ENCODE measurements around the gene PARP12. TPM values are rescaled to one million over a fixed set of nuclear protein-coding genes. Genes with fewer than 3 reads are reported as not detected.

PARP12 gene
- total RNA-seq, 2 donors from 2014 or later: 21.9 to 46.4 TPM

- no peak for DNase-seq (ENCODE audit: low spot score)
- H3K9me3 ChIP-seq: no peaks in the 10 kb centered on the region
- no peak overlapping the region for H3K27ac ChIP-seq
- no peak overlapping the region for H3K4me3 ChIP-seq
- TF ChIP-seq POLR2AphosphoS5 (IDR thresholded peaks at IDR 0.05) (no peak), CTCF (IDR thresholded peaks at IDR 0.05) (no peak), POLR2A (IDR thresholded peaks at IDR 0.05) (no peak)
- H3K27me3 ChIP-seq (replicated peaks; ENCODE audit: insufficient read depth): no peaks in the 10 kb centered on the region
- intact Hi-C loops (cut with DNase I): no loop called here
- H3K36me3 ChIP-seq: no peaks in the 10 kb centered on the region
- H3K4me1 ChIP-seq (replicated peaks): no peaks in the 10 kb centered on the region
- 82% methylated on average over 9 of the region's 9 CpGs for WGBS
Measured at GRCh38 chr7:139982927-139983920, 79.5 kb downstream of the PARP12 start.

- H3K27ac ChIP-seq: no peak overlapping the region
- H3K4me3 ChIP-seq: no peak overlapping the region
- no peak for TF ChIP-seq POLR2AphosphoS5 (IDR thresholded peaks at IDR 0.05)
- TF ChIP-seq POLR2A (IDR thresholded peaks at IDR 0.05): no peak
- no peak for TF ChIP-seq CTCF (IDR thresholded peaks at IDR 0.05)
- H3K9me3 ChIP-seq: no peaks in the 10 kb centered on the region
- DNase-seq (ENCODE audit: low spot score): no peak
- WGBS: 89% methylated on average over 5 of the region's 5 CpGs
- intact Hi-C loops (cut with DNase I): no loop called here
- H3K27me3 ChIP-seq (replicated peaks; ENCODE audit: insufficient read depth): no peaks in the 10 kb centered on the region
- H3K4me1 ChIP-seq (replicated peaks): no peaks in the 10 kb centered on the region
- H3K36me3 ChIP-seq: no peaks in the 10 kb centered on the region
Measured at GRCh38 chr7:139981511-139981895, 81.2 kb downstream of the PARP12 start.

- no peaks in the 10 kb centered on the region for H3K27me3 ChIP-seq (replicated peaks; ENCODE audit: insufficient read depth)
- intact Hi-C loops (cut with DNase I): no loop called here
- WGBS: 93% methylated on average over 17 of the region's 17 CpGs
- TF ChIP-seq POLR2AphosphoS5 (IDR thresholded peaks at IDR 0.05) (no peak), CTCF (IDR thresholded peaks at IDR 0.05) (no peak), POLR2A (IDR thresholded peaks at IDR 0.05) (no peak)
- H3K27ac ChIP-seq: no peak overlapping the region
- no peak for DNase-seq (ENCODE audit: low spot score)
- H3K4me3 ChIP-seq: no peak overlapping the region
- no peaks in the 10 kb centered on the region for H3K4me1 ChIP-seq (replicated peaks)
- no peaks in the 10 kb centered on the region for H3K36me3 ChIP-seq
- no peaks in the 10 kb centered on the region for H3K9me3 ChIP-seq
Measured at GRCh38 chr7:139976838-139977656, 85.7 kb downstream of the PARP12 start.

GRCh38 chr7:139976055-139976837 lies 86.5 kb downstream of the PARP12 start:
- intact Hi-C loops (cut with DNase I): no loop called here
- Histone ChIP-seq H3K4me1 (replicated peaks) (no peaks in the 10 kb centered on the region), H3K27ac (no peak overlapping the region), H3K9me3 (no peaks in the 10 kb centered on the region), H3K4me3 (no peak overlapping the region), H3K27me3 (replicated peaks; ENCODE audit: insufficient read depth) (no peaks in the 10 kb centered on the region), H3K36me3 (no peaks in the 10 kb centered on the region)
- 80% methylated on average over 11 of the region's 11 CpGs for WGBS
- no peak for DNase-seq (ENCODE audit: low spot score)
- TF ChIP-seq POLR2AphosphoS5 (IDR thresholded peaks at IDR 0.05) (no peak), CTCF (IDR thresholded peaks at IDR 0.05) (no peak), POLR2A (IDR thresholded peaks at IDR 0.05) (no peak)

Data from prostate gland (tissue), 2 donors.